Muscle layer of colon (tissue), 2 donors: ENCODE data around the gene GGTLC2.

Experiments used
- H3K27ac ChIP-seq: one replicate; pipeline ENCODE4 v1.7.0; 2013; ENCODE audit warnings: low read depth, mild to moderate bottlenecking, low read length, moderate library complexity
- H3K27me3 ChIP-seq, 2 donors: one replicate each; pipeline ENCODE4 v1.7.0; 2013; ENCODE audit warnings: low read length in 2 of 2, mild to moderate bottlenecking in 2 of 2; ENCODE audit not compliant: insufficient read depth in 2 of 2, control insufficient read depth in 1 of 2
- H3K36me3 ChIP-seq: one replicate; pipeline ENCODE4 v1.7.0; 2013; ENCODE audit warnings: mild to moderate bottlenecking, low read length; ENCODE audit not compliant: insufficient read depth
- H3K4me1 ChIP-seq: one replicate; pipeline ENCODE4 v1.7.0; 2013; ENCODE audit warnings: mild to moderate bottlenecking, low read length; ENCODE audit not compliant: insufficient read depth
- H3K4me3 ChIP-seq, 2 donors: one replicate each; pipeline ENCODE4 v1.7.0; 2013; ENCODE audit warnings: low read length in 2 of 2, low read depth in 1 of 2, mild to moderate bottlenecking in 1 of 2, moderate library complexity in 1 of 2
- H3K9ac ChIP-seq: one replicate; pipeline ENCODE4 v1.7.0; 2013; ENCODE audit warnings: low read length
- H3K9me3 ChIP-seq: one replicate; pipeline ENCODE4 v1.7.0; 2013; ENCODE audit warnings: mild to moderate bottlenecking, low read length
- donor health status: abdominal sarcoma.
- donor health status: Adenocarcinoma of cecum.

GGTLC2 gene

GRCh38 chr22:22657712-22658111 lies 13.3 kb downstream of the GGTLC2 start:
- Histone ChIP-seq H3K4me1 (no peaks in the 10 kb centered on the region), H3K9me3 (no peaks in the 10 kb centered on the region), H3K9ac (no peak overlapping the region), H3K27me3 (no peaks in the 10 kb centered on the region), H3K4me3 (no peak overlapping the region), H3K36me3 (no peaks in the 10 kb centered on the region), H3K27ac (no peak overlapping the region)

GRCh38 chr22:22661275-22661674 lies 16.9 kb downstream of the GGTLC2 start:
- H3K9ac ChIP-seq = no peak overlapping the region
- H3K27me3 ChIP-seq = no peaks in the 10 kb centered on the region

DNA sequence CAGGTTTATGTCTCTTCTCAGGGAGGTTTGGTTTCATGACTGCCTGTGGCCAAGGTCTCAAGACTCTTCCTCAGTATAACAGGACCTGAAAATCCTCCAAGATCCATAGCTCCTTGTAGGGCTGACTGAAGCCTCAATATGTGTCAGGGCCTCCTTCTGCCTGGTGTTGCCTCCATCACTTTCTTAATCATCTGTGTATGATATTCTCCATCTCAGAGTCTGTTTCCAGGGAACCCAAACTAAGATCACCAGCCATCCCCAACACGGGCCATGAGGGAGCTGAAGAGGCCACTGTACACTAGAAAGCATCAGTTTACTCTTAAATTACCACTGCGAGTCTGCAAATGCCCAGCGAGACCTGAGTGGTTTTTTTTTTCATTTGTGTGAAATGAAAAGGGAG lies 17.7 kb downstream of the GGTLC2 start:
- no peaks in the 10 kb centered on the region for H3K4me1 ChIP-seq
- no peaks in the 10 kb centered on the region for H3K36me3 ChIP-seq
- H3K27me3 ChIP-seq = no peaks in the 10 kb centered on the region
- no peak overlapping the region for H3K4me3 ChIP-seq
- H3K27ac ChIP-seq = no peak overlapping the region
- H3K9ac ChIP-seq = no peak overlapping the region
- no peaks in the 10 kb centered on the region for H3K9me3 ChIP-seq

More at GRCh38 chr22:22661275-22661674, 16.9 kb downstream of the GGTLC2 start:
- Histone ChIP-seq H3K36me3 (no peaks in the 10 kb centered on the region), H3K27ac (no peak overlapping the region), H3K4me1 (no peaks in the 10 kb centered on the region), H3K4me3 (no peak overlapping the region), H3K9me3 (no peaks in the 10 kb centered on the region)

GRCh38 chr22:22663861-22664800 lies 19.7 kb downstream of the GGTLC2 start:
- no peaks in the 10 kb centered on the region for H3K27me3 ChIP-seq
- H3K27ac ChIP-seq = no peak overlapping the region
- H3K36me3 ChIP-seq = no peaks in the 10 kb centered on the region
- H3K9ac ChIP-seq = no peak overlapping the region
- no peak overlapping the region for H3K4me3 ChIP-seq
- H3K4me1 ChIP-seq = no peaks in the 10 kb centered on the region
- no peaks in the 10 kb centered on the region for H3K9me3 ChIP-seq

DNA sequence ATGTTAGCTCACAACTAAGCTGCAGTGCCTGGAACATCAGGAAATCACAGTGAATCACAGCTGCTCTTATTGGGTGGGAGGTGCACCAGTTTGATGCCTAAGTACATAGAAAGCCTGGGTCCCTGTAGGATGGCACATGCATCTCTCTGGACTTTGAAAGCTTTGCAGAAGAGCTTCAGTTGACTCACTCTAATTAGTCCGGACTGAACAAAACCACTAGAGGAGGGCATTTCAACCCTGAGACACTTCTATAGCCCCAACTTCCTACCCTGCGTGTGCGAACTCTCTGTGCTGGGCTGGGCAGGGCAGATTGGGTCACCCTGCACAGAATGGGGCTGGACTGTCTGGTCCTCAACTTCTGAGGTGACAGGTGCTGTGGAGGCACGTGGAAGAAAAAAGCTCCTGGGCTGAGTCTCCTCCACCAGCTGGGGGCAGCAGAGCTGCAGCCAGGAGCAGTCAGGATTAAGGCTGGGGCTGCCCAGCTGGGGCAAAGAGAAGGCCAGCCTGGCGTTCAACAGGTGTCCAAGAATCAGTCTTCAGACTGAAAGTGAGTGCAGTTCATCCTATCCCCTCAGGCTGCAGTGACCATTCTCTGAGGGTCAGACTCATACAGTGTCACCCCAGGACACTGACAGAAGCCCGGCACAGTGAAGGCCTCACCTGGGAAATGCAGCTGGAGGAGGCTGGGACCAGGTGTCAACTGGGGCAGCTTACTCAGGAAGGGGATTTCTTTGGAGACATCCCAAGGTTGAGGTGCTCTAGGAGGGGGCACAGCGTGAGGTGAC lies 22.1 kb downstream of the GGTLC2 start:
- Histone ChIP-seq H3K27me3 (no peaks in the 10 kb centered on the region), H3K4me3 (no peak overlapping the region), H3K9me3 (no peaks in the 10 kb centered on the region), H3K27ac (no peak overlapping the region), H3K9ac (no peak overlapping the region), H3K4me1 (no peaks in the 10 kb centered on the region), H3K36me3 (no peaks in the 10 kb centered on the region)

- Histone ChIP-seq H3K4me1 (no peaks in the 10 kb centered on the region), H3K9me3 (no peaks in the 10 kb centered on the region), H3K27ac (no peak overlapping the region), H3K36me3 (no peaks in the 10 kb centered on the region), H3K4me3 (no peak overlapping the region), H3K9ac (no peak overlapping the region), H3K27me3 (no peaks in the 10 kb centered on the region)
These were observed 23.8 kb downstream of the GGTLC2 start for GRCh38 chr22:22667966-22668880.

DNA sequence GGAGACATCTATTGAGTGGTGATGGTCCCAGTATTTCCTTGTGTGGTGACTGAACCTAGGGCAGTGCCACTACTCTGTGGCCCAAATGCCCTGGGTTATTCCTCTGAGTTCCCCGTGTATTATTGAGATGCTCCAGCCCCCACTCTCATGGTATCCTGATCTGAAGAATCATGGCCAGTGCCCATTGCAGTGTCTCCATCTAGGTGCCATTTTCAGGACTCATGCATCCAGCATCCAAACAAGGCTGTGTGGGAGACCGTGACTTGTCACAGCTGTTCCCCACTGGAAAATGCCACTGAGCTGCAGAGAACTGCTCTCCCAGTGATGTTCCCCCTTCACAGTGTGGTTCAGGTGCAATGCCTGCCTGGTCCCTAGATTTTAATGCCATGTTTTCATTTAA lies 24.7 kb downstream of the GGTLC2 start:
- H3K36me3 ChIP-seq = no peaks in the 10 kb centered on the region
- no peaks in the 10 kb centered on the region for H3K4me1 ChIP-seq
- H3K4me3 ChIP-seq = no peak overlapping the region
- no peak overlapping the region for H3K27ac ChIP-seq
- no peak overlapping the region for H3K9ac ChIP-seq
- H3K9me3 ChIP-seq = no peaks in the 10 kb centered on the region
- no peaks in the 10 kb centered on the region for H3K27me3 ChIP-seq

DNA sequence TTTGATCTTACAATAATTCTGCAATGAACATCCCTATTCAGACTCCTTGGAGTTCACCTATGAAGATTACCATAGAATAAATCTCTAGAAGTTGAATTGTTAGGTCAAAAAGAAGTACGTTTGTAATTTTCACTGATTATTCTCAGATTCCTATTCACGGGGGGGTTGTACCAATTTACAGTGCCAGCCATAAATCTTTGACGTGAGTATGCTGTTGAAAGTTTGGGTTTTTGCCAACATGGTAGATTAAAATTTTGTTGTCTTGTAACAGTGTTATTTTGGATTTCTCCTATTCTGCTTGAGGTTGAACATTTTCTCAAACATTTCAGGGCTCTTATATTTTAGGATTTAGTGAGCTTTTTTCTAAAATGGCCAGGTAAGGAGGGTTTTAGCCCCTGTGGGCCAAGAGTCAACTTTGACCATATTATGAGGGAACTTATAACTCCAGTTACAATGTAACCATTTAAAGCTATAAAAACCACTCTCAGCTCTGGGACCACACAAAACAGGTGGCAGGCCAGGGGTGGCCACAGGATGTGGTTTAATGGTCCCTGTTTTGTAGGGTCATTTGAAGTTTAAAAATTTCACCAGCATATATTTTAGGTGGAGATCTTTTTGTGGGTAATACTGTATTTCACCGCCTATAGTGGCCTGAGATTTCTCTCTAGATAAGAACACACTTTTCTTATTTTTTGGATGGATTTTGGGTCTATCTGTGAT lies 25.8 kb downstream of the GGTLC2 start:
- no peak overlapping the region for H3K27ac ChIP-seq
- no peaks in the 10 kb centered on the region for H3K9me3 ChIP-seq
- H3K27me3 ChIP-seq = no peaks in the 10 kb centered on the region
- H3K36me3 ChIP-seq = no peaks in the 10 kb centered on the region
- no peak overlapping the region for H3K4me3 ChIP-seq
- no peak overlapping the region for H3K9ac ChIP-seq
- H3K4me1 ChIP-seq = no peaks in the 10 kb centered on the region

DNA sequence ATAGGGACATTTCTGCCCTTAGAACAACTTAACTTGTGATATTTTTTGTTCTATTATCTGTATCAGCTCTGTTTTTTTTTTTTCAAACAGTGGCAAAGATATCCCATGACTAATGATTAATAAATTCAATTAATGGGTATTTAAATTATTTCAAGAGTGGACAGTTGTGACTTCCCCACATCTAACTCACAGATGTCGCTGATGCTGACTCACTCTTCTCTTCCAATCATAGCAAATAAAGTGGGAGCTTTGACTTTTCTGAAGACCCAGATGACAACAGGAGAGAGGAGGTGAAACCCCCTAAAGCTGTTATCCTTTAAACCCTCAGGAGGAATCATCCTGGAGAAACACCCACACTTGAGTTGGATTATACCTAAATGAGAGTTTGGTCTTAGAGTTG lies 27.1 kb downstream of the GGTLC2 start:
- Histone ChIP-seq H3K27ac (no peak overlapping the region), H3K9ac (no peak overlapping the region), H3K4me3 (no peak overlapping the region), H3K36me3 (no peaks in the 10 kb centered on the region), H3K4me1 (no peaks in the 10 kb centered on the region), H3K9me3 (no peaks in the 10 kb centered on the region), H3K27me3 (no peaks in the 10 kb centered on the region)

DNA sequence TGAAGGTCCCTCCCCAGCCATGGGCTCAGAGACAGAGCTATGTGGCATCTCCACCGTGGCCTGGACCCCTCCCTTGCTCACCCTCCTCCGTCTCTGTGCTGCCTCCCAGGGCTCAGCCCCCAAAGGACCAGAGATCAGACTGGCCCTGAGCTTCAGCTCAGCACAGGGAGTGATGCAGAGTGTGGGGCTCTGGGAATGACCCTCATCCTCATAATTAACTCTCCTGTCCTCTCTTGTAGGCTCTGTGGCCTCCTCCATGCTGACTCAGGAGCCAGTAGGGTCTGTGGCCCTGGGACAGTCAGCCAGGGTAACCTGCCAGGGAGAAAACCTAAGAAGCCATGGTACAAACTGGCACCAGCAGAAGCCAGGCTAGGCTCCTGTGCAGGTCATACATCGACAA lies 28.7 kb downstream of the GGTLC2 start:
- no peaks in the 10 kb centered on the region for H3K27me3 ChIP-seq
- no peaks in the 10 kb centered on the region for H3K36me3 ChIP-seq
- no peaks in the 10 kb centered on the region for H3K4me1 ChIP-seq
- no peak overlapping the region for H3K4me3 ChIP-seq
- H3K27ac ChIP-seq = no peak overlapping the region
- no peak overlapping the region for H3K9ac ChIP-seq
- no peaks in the 10 kb centered on the region for H3K9me3 ChIP-seq
